GM06990 (cell line): ENCODE results near the gene PHB1.

ENCODE experiments used
- DNase-seq: peaks from one replicate; pipeline ENCODE4 v3.0.0-alpha.2; 2011; ENCODE audit not compliant: insufficient read length; ENCODE audit errors: extremely low read depth
- H3K27me3 ChIP-seq: replicated peaks from 2 replicates; pipeline ENCODE4 v1.6.0; 2011; ENCODE audit warnings: low read length; ENCODE audit not compliant: control insufficient read depth, insufficient read depth
- H3K36me3 ChIP-seq: 2 replicates; pipeline ENCODE4 v1.5.1; 2011; ENCODE audit warnings: low read length; ENCODE audit not compliant: control insufficient read depth, insufficient read depth
- H3K4me3 ChIP-seq: replicated peaks from 2 replicates; pipeline ENCODE4 v1.5.1; 2011; ENCODE audit warnings: low read depth, mild to moderate bottlenecking, control low read depth, low read length
- CTCF ChIP-seq: IDR thresholded peaks from 2 replicates; pipeline ENCODE4 v1.5.1; 2011; ENCODE audit warnings: low read length, control low read depth, mild to moderate bottlenecking, inconsistent platforms; ENCODE audit not compliant: insufficient read depth, poor library complexity, severe bottlenecking

PHB1 gene

GRCh38 chr17:49457564-49458535 is 43.2 kb upstream of the PHB1 start:
- peaks cover 4% of the 10 kb centered on the region for H3K27me3 ChIP-seq
- DNase-seq = no peak
- H3K4me3 ChIP-seq = no peak overlapping the region
- H3K36me3 ChIP-seq = no peaks in the 10 kb centered on the region
- TF ChIP-seq CTCF = no peak

GRCh38 chr17:49456183-49456965 is 41.7 kb upstream of the PHB1 start:
- H3K27me3 ChIP-seq = peaks cover 4% of the 10 kb centered on the region
- H3K36me3 ChIP-seq = no peaks in the 10 kb centered on the region
- TF ChIP-seq CTCF = no peak
- DNase-seq = no peak
- no peak overlapping the region for H3K4me3 ChIP-seq

- Histone ChIP-seq H3K27me3 (peaks cover 4% of the 10 kb centered on the region), H3K36me3 (no peaks in the 10 kb centered on the region), H3K4me3 (no peak overlapping the region)
- DNase-seq = no peak
- TF ChIP-seq CTCF = no peak
Measured at GRCh38 chr17:49455272-49455861, 40.7 kb upstream of the PHB1 start.

GRCh38 chr17:49454050-49454449 is 39.4 kb upstream of the PHB1 start:
- DNase-seq = no peak
- peaks cover 2% of the 10 kb centered on the region for H3K27me3 ChIP-seq
- H3K4me3 ChIP-seq = no peak overlapping the region
- TF ChIP-seq CTCF = no peak
- no peaks in the 10 kb centered on the region for H3K36me3 ChIP-seq

GRCh38 chr17:49452661-49453060 is 38.0 kb upstream of the PHB1 start:
- no peak for DNase-seq
- Histone ChIP-seq H3K27me3 (peaks cover 2% of the 10 kb centered on the region), H3K4me3 (no peak overlapping the region), H3K36me3 (no peaks in the 10 kb centered on the region)
- TF ChIP-seq CTCF = no peak
